Brain microvascular endothelial cell (primary cell): ENCODE measurements around the gene TNC.

Experiments used
- DNase-seq: peaks from one replicate; pipeline ENCODE4 v3.0.0-alpha.2; 2020
- H3K27ac ChIP-seq: fragments of 250-450 bp; sonication (Bioruptor Pico); 2 replicates; pipeline ENCODE4 v1.5.1; 2020; ENCODE audit warnings: mild to moderate bottlenecking, moderate library complexity
- H3K27me3 ChIP-seq: fragments of 250-450 bp; sonication (Bioruptor Pico); replicated peaks from 2 replicates; pipeline ENCODE4 v1.5.1; 2020; ENCODE audit warnings: mild to moderate bottlenecking
- H3K36me3 ChIP-seq: fragments of 250-450 bp; sonication (Bioruptor Pico); replicated peaks from 2 replicates; pipeline ENCODE4 v1.5.1; 2020; ENCODE audit warnings: mild to moderate bottlenecking
- H3K4me3 ChIP-seq: 2 replicates; pipeline ENCODE4 v1.5.1; 2011; ENCODE audit warnings: low read depth, mild to moderate bottlenecking, control low read depth, low read length, moderate library complexity
- CTCF ChIP-seq: IDR thresholded peaks from 2 replicates; pipeline ENCODE4 v1.5.1; 2011; ENCODE audit warnings: low read depth, mild to moderate bottlenecking, moderate library complexity, low read length, control low read depth, inconsistent platforms; ENCODE audit errors: missing control alignments
- in situ Hi-C: cut with HindIII; loops from 2 replicates; pipeline ENCODE4 v1.10.0; 2017; ENCODE audit warnings: low sequenced_read_pairs, low pct_ligation_motif_present

TNC gene

GRCh38 chr9:115035841-115036612 lies 81.9 kb downstream of the TNC start:
- DNase-seq = peak; percentile 48
- Histone ChIP-seq H3K27me3 (no peaks in the 10 kb centered on the region), H3K36me3 (no peaks in the 10 kb centered on the region), H3K27ac (no peak overlapping the region), H3K4me3 (no peak overlapping the region)
- no peak for TF ChIP-seq CTCF
- in situ Hi-C loops = no loop called here

- Histone ChIP-seq H3K36me3 (no peaks in the 10 kb centered on the region), H3K27me3 (no peaks in the 10 kb centered on the region), H3K4me3 (no peak overlapping the region), H3K27ac (no peak overlapping the region)
- in situ Hi-C loops = no loop called here
- TF ChIP-seq CTCF = no peak
- DNase-seq = peak; percentile 66
These were observed 83.2 kb downstream of the TNC start for GRCh38 chr9:115034801-115035200.

- H3K36me3 ChIP-seq = no peaks in the 10 kb centered on the region
- no peak for DNase-seq
- H3K4me3 ChIP-seq = no peak overlapping the region
These were observed 84.2 kb downstream of the TNC start for GRCh38 chr9:115033800-115034199.

GRCh38 chr9:115032296-115032695 lies 85.7 kb downstream of the TNC start:
- H3K4me3 ChIP-seq = no peak overlapping the region
- H3K27ac ChIP-seq = no peak overlapping the region
- no peaks in the 10 kb centered on the region for H3K27me3 ChIP-seq
- no peaks in the 10 kb centered on the region for H3K36me3 ChIP-seq
- in situ Hi-C loops = no loop called here
- no peak for TF ChIP-seq CTCF
- no peak for DNase-seq

More at GRCh38 chr9:115033800-115034199, 84.2 kb downstream of the TNC start:
- Histone ChIP-seq H3K27ac (no peak overlapping the region), H3K27me3 (no peaks in the 10 kb centered on the region)
- TF ChIP-seq CTCF = no peak
- in situ Hi-C loops = no loop called here

GRCh38 chr9:115030006-115030405 lies 88.0 kb downstream of the TNC start:
- TF ChIP-seq CTCF = no peak
- DNase-seq = no peak
- in situ Hi-C loops = no loop called here
- no peak overlapping the region for H3K4me3 ChIP-seq
- H3K36me3 ChIP-seq = no peaks in the 10 kb centered on the region
- no peak overlapping the region for H3K27ac ChIP-seq
- no peaks in the 10 kb centered on the region for H3K27me3 ChIP-seq

- no peak overlapping the region for H3K4me3 ChIP-seq
- H3K27ac ChIP-seq = no peak overlapping the region
- in situ Hi-C loops = no loop called here
- no peaks in the 10 kb centered on the region for H3K36me3 ChIP-seq
- H3K27me3 ChIP-seq = no peaks in the 10 kb centered on the region
- DNase-seq = no peak
- no peak for TF ChIP-seq CTCF
These were observed 92.2 kb downstream of the TNC start for GRCh38 chr9:115025721-115026120.
